NT2/D1 (cell line): ENCODE measurements around the gene DIS3L2.

ENCODE experiments used
- SUZ12 ChIP-seq: IDR thresholded peaks from 2 replicates; pipeline ENCODE4 v1.6.1; 2011; ENCODE audit not compliant: insufficient read length, insufficient read depth; ENCODE audit errors: extremely low read depth
- YY1 ChIP-seq: IDR thresholded peaks from 2 replicates; pipeline ENCODE4 v1.6.1; 2011; ENCODE audit not compliant: insufficient read length, insufficient read depth

DNA sequence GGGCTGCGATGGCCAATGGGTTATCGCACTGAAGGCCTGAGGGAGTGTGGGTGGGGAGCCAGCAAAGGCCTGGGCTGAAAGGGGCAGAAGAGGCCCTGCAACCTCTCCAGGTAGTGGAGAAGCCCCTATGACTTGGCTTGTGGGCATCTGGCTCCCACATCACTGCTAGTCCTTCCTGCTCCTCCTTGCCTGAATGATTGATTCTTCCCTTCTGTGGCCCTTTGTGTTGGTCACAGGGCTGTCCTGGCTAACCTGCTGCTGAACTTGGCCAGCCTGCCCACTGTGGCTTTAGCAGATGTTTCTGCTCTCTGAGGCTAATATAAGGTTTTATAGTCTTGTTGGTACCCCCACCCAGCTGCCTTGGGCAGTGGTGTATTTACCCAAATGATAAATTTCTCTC, 280.8 kb downstream of the DIS3L2 start:
- TF ChIP-seq SUZ12 (no peak), YY1 (no peak)
